Activated CD8-positive, alpha-beta T cell treated with anti-CD3 and anti-CD28 coated beads for 36 hours (primary cell): Measurements from ENCODE around the gene CACNA1C. TPM values are rescaled to one million over a fixed set of nuclear protein-coding genes. Genes with fewer than 3 reads are reported as not detected.

ENCODE experiments used
- ATAC-seq: fragments of 200-7000 bp; cut with Tn5 transposase; one replicate; pipeline ENCODE4 v1.10.0; 2021; ENCODE audit warnings: mild to moderate bottlenecking, moderate library complexity
- CTCF ChIA-PET: fragments of 350-600 bp; sonication (Branson Sonifier 250); formaldehyde crosslinking; loops from one replicate; lab custom pipeline; 2021; ENCODE audit warnings: antibody characterized with exemption; lab: Charles Lee
- POLR2A ChIA-PET: fragments of 350-600 bp; sonication (Branson Sonifier 250); formaldehyde crosslinking; loops from one replicate; lab custom pipeline; 2021; ENCODE audit warnings: antibody characterized with exemption; lab: Charles Lee
- DNase-seq: peaks from one replicate; pipeline ENCODE4 v3.0.0-alpha.2; 2020
- H3K27ac Mint-ChIP-seq: one replicate; pipeline ENCODE4 v1.8.0; 2021; ENCODE audit warnings: mild to moderate bottlenecking, mixed read lengths
- H3K27me3 Mint-ChIP-seq: one replicate; pipeline ENCODE4 v1.8.0; 2021; ENCODE audit warnings: mixed read lengths
- H3K36me3 Mint-ChIP-seq: one replicate; pipeline ENCODE4 v1.8.0; 2021; ENCODE audit warnings: low read depth, mixed read lengths
- H3K4me1 Mint-ChIP-seq: one replicate; pipeline ENCODE4 v1.8.0; 2021; ENCODE audit warnings: low read depth, mixed read lengths
- H3K4me3 Mint-ChIP-seq: one replicate; pipeline ENCODE4 v1.8.0; 2021; ENCODE audit warnings: mild to moderate bottlenecking, moderate library complexity, mixed read lengths
- H3K9me3 Mint-ChIP-seq: one replicate; pipeline ENCODE4 v1.8.0; 2021; ENCODE audit warnings: mixed read lengths
- intact Hi-C: fragments of 100-400 bp; cut with micrococcal nuclease; formaldehyde crosslinking; loops from one replicate; pipeline ENCODE4 v1.10.0; 2022
- total RNA-seq, 2 experiments: library from RNA; stranded (reverse); gene quantifications; one replicate each; pipeline ENCODE4 v1.2.3, GENCODE V29; 2021
- TF ChIP-seq, protein P1 (sequence below): fragments of 200-600 bp; IDR thresholded peaks from one replicate; pipeline ENCODE4 v1.8.0; 2022; ENCODE audit warnings: antibody characterized with exemption, mild to moderate bottlenecking

CACNA1C gene
- total RNA-seq, 2 experiments from 2014 or later, result 0.02 to 0.05 TPM

- Mint-ChIP-seq H3K4me3 (no peak overlapping the region), H3K27me3 (peaks cover 3% of the 10 kb centered on the region), H3K27ac (no peak overlapping the region), H3K9me3 (no peaks in the 10 kb centered on the region), H3K36me3 (no peaks in the 10 kb centered on the region), H3K4me1 (no peaks in the 10 kb centered on the region)
- ATAC-seq (no peak), DNase-seq (no peak)
- ChIA-PET CTCF (no interaction called here), POLR2A (no interaction called here)
- intact Hi-C loops, result no loop called here
- TF ChIP-seq, protein P1, sequence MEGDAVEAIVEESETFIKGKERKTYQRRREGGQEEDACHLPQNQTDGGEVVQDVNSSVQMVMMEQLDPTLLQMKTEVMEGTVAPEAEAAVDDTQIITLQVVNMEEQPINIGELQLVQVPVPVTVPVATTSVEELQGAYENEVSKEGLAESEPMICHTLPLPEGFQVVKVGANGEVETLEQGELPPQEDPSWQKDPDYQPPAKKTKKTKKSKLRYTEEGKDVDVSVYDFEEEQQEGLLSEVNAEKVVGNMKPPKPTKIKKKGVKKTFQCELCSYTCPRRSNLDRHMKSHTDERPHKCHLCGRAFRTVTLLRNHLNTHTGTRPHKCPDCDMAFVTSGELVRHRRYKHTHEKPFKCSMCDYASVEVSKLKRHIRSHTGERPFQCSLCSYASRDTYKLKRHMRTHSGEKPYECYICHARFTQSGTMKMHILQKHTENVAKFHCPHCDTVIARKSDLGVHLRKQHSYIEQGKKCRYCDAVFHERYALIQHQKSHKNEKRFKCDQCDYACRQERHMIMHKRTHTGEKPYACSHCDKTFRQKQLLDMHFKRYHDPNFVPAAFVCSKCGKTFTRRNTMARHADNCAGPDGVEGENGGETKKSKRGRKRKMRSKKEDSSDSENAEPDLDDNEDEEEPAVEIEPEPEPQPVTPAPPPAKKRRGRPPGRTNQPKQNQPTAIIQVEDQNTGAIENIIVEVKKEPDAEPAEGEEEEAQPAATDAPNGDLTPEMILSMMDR, result no peak
Measured at GRCh38 chr12:2719392-2719791, 666.6 kb downstream of the CACNA1C start.

DNA sequence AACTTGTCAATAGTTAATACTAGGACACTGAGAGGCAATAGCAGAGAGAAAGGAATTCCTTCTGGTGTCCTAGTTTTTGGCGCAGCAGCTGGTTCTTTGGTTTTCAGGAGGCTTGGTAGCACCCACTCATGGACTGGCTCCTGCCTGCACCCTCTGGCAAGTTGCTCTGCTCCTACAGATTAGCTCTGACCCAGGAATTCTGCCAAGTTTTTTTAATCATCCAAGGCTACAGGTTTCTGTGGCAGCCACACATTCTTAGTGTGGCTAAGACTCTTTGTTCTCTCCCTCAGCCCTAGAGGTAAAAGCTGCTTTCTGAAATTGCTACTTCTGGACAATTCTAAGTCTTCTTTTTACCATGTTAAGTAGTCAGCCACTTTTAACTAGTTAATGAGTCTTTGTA is 670.0 kb downstream of the CACNA1C start:
- Mint-ChIP-seq H3K36me3 (no peaks in the 10 kb centered on the region), H3K4me3 (no peak overlapping the region), H3K9me3 (no peaks in the 10 kb centered on the region), H3K27ac (no peak overlapping the region), H3K27me3 (peaks cover 2% of the 10 kb centered on the region), H3K4me1 (no peaks in the 10 kb centered on the region)
- CTCF ChIA-PET, result no interaction called here
- intact Hi-C loops, result no loop called here
- POLR2A ChIA-PET, result no interaction called here
- TF ChIP-seq, protein P1, result no peak
- DNase-seq (no peak), ATAC-seq (no peak)

- DNase-seq (no peak), ATAC-seq (no peak)
- TF ChIP-seq, protein P1, result no peak
- Mint-ChIP-seq H3K27ac (no peak overlapping the region), H3K4me1 (peaks cover 12% of the 10 kb centered on the region), H3K4me3 (no peak overlapping the region), H3K9me3 (no peaks in the 10 kb centered on the region), H3K36me3 (no peaks in the 10 kb centered on the region), H3K27me3 (no peaks in the 10 kb centered on the region)
- CTCF ChIA-PET, result interaction anchor here (1.8 kb wide), 1 partner anchor 52 kb away, joined by 5 read pairs; no protein-coding TSS in a partner anchor
- POLR2A ChIA-PET, result interaction anchor here (0.7 kb wide), 1 partner anchor 906 kb away, joined by 3 read pairs; no protein-coding TSS in a partner anchor
- intact Hi-C loops, result no loop called here
Measured at GRCh38 chr12:2732290-2732689, 679.5 kb downstream of the CACNA1C start.

DNA sequence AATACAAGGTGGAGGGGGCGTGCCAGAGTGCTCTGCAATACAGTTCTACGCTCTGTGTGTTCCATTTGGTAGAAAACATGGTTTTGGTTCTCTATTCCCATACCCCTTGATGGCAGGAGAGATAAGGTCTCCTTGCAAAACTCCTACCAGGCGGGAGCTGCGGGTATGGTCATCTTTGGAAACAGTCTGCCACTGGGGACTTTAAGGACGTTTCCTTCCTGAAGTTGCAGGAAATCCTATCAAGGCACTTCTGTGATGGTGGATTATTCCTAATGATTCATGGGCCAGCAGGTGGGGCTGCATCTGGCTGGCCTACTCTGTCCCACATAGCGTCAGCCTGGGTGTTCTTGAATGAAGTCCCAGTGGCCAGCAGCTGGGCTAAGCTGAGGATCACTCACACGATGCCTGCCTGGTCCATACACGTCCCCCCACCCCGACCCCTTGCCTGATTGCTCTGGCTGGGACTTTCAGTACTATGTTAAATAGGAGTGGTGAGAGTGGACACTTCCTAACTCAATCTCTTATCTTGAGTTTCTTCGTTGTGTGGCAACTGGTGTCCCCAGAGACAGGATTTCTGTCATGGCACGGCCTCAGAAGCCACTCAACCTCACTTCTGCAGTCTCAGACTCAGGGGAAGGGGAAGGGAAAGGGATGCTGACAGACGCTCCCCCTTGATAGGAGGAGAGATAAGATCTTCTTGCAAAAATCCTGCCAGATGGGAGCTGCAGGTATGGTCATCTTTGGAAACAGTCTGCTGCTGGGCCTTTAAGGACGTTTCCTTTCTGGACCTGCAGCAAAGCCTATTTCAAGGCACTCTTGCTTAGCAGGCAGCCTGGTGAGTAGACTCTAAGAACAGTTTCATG is 680.9 kb downstream of the CACNA1C start:
- Mint-ChIP-seq H3K9me3 (no peaks in the 10 kb centered on the region), H3K36me3 (no peaks in the 10 kb centered on the region), H3K4me1 (peaks cover 12% of the 10 kb centered on the region), H3K27me3 (no peaks in the 10 kb centered on the region), H3K27ac (no peak overlapping the region), H3K4me3 (no peak overlapping the region)
- intact Hi-C loops, result no loop called here
- no peak for ATAC-seq
- POLR2A ChIA-PET, result interaction anchor here (1.1 kb wide), 1 partner anchor 44 kb away, joined by 3 read pairs; no protein-coding TSS in a partner anchor
- CTCF ChIA-PET, result interaction anchor here (1.8 kb wide), 1 partner anchor 50 kb away, joined by 5 read pairs; no protein-coding TSS in a partner anchor
- DNase-seq, result no peak
- TF ChIP-seq, protein P1, result no peak

DNA sequence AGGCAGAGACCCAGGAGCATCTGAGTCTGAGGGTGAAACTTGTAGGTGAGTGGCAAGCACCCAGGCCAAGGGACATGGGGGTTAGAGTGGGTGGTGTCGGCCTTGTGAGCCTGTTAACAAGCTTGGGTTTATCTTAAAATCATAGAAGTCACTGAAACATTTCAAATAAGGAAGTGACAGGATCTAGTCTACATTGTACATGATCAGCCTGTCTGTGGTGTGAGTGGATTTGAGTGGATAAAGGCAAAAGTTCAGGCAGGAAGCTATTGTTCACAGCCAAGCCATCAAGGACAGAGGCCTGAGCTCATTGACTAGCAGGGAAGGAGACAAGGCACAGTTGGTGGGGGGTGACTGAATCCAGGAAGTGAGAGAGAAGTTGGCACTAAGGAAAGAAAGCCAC is 682.6 kb downstream of the CACNA1C start:
- Mint-ChIP-seq H3K4me1 (peaks cover 12% of the 10 kb centered on the region), H3K4me3 (no peak overlapping the region), H3K27me3 (no peaks in the 10 kb centered on the region), H3K27ac (no peak overlapping the region), H3K36me3 (no peaks in the 10 kb centered on the region), H3K9me3 (no peaks in the 10 kb centered on the region)
- POLR2A ChIA-PET, result no interaction called here
- DNase-seq, result no peak
- intact Hi-C loops, result no loop called here
- CTCF ChIA-PET, result no interaction called here
- no peak for ATAC-seq
- TF ChIP-seq, protein P1, result no peak
